ENCODE measurements around the gene EEA1.

DNA sequence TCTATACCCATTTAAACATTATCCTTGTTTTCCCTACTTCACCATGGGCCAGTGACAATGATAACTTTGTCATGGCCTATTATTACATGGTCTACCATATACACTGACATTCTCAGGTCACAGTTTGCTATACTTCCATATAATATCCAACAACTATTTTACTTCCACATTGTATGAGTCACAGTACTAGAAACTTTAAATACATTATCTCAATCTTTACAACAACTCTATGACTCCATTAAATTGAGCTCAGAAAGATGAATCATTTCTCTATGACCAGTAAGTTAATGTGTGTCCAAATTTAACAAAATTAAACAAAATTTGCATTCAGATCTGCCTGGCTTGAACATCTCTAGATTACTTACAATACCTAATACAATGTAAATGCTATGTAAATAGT is 132.4 kb downstream of the EEA1 start:
- TF ChIP-seq, protein P1, sequence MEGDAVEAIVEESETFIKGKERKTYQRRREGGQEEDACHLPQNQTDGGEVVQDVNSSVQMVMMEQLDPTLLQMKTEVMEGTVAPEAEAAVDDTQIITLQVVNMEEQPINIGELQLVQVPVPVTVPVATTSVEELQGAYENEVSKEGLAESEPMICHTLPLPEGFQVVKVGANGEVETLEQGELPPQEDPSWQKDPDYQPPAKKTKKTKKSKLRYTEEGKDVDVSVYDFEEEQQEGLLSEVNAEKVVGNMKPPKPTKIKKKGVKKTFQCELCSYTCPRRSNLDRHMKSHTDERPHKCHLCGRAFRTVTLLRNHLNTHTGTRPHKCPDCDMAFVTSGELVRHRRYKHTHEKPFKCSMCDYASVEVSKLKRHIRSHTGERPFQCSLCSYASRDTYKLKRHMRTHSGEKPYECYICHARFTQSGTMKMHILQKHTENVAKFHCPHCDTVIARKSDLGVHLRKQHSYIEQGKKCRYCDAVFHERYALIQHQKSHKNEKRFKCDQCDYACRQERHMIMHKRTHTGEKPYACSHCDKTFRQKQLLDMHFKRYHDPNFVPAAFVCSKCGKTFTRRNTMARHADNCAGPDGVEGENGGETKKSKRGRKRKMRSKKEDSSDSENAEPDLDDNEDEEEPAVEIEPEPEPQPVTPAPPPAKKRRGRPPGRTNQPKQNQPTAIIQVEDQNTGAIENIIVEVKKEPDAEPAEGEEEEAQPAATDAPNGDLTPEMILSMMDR (IDR thresholded peaks at IDR 0.05): no peak
- TF ChIP-seq POLR2AphosphoS5 (IDR thresholded peaks at IDR 0.05; ENCODE audit: insufficient read depth in 1 of 2, low read depth in 1 of 2) (no peak), POLR2A (IDR thresholded peaks at IDR 0.05) (no peak)

Measured in vagina (tissue), 2 donors.